A549 (cell line): Measurements from ENCODE around the gene GABRD. TPM values are rescaled to one million over a fixed set of nuclear protein-coding genes. Genes with fewer than 3 reads are reported as not detected.

Source experiments
- ATAC-seq, 2 experiments: fragments of 200-7000 bp in 1 of 2; fragments of >200 bp in 1 of 2; cut with Nextera tagmentation in 1 of 2; cut with Tn5 transposase in 1 of 2; 3 replicates each; pipeline versions ENCODE4 v1.8.0 to v1.9.1; 2018 to 2020; ENCODE audit warnings: mild to moderate bottlenecking in 1 of 2, moderate library complexity in 1 of 2
- CTCF ChIA-PET: fragments of 300-600 bp; sonication (Branson Sonifier 250); formaldehyde crosslinking; extraction: SDS; loops from one replicate; lab custom pipeline; 2021; ENCODE audit warnings: antibody characterized with exemption, inconsistent platforms; lab: Yijun Ruan, JAX
- POLR2A ChIA-PET: fragments of 350-600 bp; formaldehyde crosslinking; extraction: SDS; loops from one replicate; lab custom pipeline; 2021; ENCODE audit warnings: antibody characterized with exemption, inconsistent platforms; lab: Yijun Ruan, JAX
- DNase-seq, 2 experiments: peaks; one replicate each; pipeline versions ENCODE4 v3.0.0 to v3.0.0-alpha.2; 2011 to 2016; ENCODE audit warnings: low read depth in 1 of 2, low spot score in 1 of 2
- FAIRE-seq: peaks from 2 replicates; lab custom pipeline; 2011; peaks lifted over from hg19 to GRCh38; lab: Jason Lieb, UNC
- H3K27ac ChIP-seq, 2 experiments: fragments of >200 bp; sonication (Bioruptor Twin); formaldehyde crosslinking; 3 replicates each; pipeline ENCODE4 v1.5.1; 2016 to 2017
- H3K4me1 ChIP-seq: fragments of >200 bp; sonication (Bioruptor Twin); formaldehyde crosslinking; 3 replicates; pipeline ENCODE4 v1.6.1; 2016
- H3K4me2 ChIP-seq: fragments of >200 bp; sonication (Bioruptor Twin); formaldehyde crosslinking; 3 replicates; pipeline ENCODE4 v1.6.1; 2016
- H3K4me3 ChIP-seq: fragments of >200 bp; sonication (Bioruptor Twin); formaldehyde crosslinking; 3 replicates; pipeline ENCODE4 v1.5.1; 2016
- H3K9me3 ChIP-seq: fragments of >200 bp; sonication (Bioruptor Twin); formaldehyde crosslinking; 3 replicates; pipeline ENCODE4 v1.6.1; 2016
- CHD4 ChIP-seq: fragments of 200-600 bp; sonication (generic); IDR thresholded peaks from 2 replicates; pipeline ENCODE4 v1.6.1; 2016; ENCODE audit warnings: antibody characterized with exemption, mild to moderate bottlenecking, borderline replicate concordance
- EHMT2 ChIP-seq: fragments of 200-600 bp; sonication (generic); IDR thresholded peaks from 2 replicates; pipeline ENCODE4 v1.6.1; 2016; ENCODE audit warnings: antibody characterized with exemption, low read depth, mild to moderate bottlenecking, moderate library complexity
- ESRRA ChIP-seq: fragments of 150-350 bp; IDR thresholded peaks from 2 replicates; pipeline ENCODE4 v1.6.1; 2014; ENCODE audit warnings: mild to moderate bottlenecking, low read length, borderline replicate concordance
- FOSB ChIP-seq: fragments of 250-450 bp; sonication (Bioruptor Pico); IDR thresholded peaks from 2 replicates; pipeline ENCODE4 v1.5.0; 2020; ENCODE audit warnings: mild to moderate bottlenecking, moderate library complexity
- GATA3 ChIP-seq: IDR thresholded peaks from 2 replicates; pipeline ENCODE4 v1.6.1; 2012; ENCODE audit warnings: borderline replicate concordance
- HEYL ChIP-seq: fragments of 250-450 bp; sonication (Bioruptor Pico); IDR thresholded peaks from 2 replicates; pipeline ENCODE4 v1.8.0; 2021; ENCODE audit warnings: mild to moderate bottlenecking, moderate library complexity
- HOXA7 ChIP-seq: fragments of 250-450 bp; sonication (Bioruptor Pico); IDR thresholded peaks from 2 replicates; pipeline ENCODE4 v1.5.0; 2020; ENCODE audit warnings: mild to moderate bottlenecking, moderate library complexity
- HOXB5 ChIP-seq: fragments of 250-450 bp; sonication (Bioruptor Pico); IDR thresholded peaks from 2 replicates; pipeline ENCODE4 v1.5.0; 2020; ENCODE audit warnings: mild to moderate bottlenecking, moderate library complexity
- JUN ChIP-seq, 2 experiments: fragments of >200 bp; sonication (Bioruptor Twin); formaldehyde crosslinking; IDR thresholded peaks; 2 replicates in 1 of 2; 3 replicates in 1 of 2; pipeline ENCODE4 v1.6.1; 2016 to 2017
- JUNB ChIP-seq: fragments of >200 bp; sonication (Bioruptor Twin); formaldehyde crosslinking; IDR thresholded peaks from 2 replicates; pipeline ENCODE4 v1.6.1; 2016
- KDM5A ChIP-seq: fragments of 200-600 bp; sonication (generic); IDR thresholded peaks from 2 replicates; pipeline ENCODE4 v1.6.1; 2016; ENCODE audit warnings: antibody characterized with exemption, mild to moderate bottlenecking
- MAFK ChIP-seq: fragments of 450-650 bp; IDR thresholded peaks from 2 replicates; pipeline ENCODE4 v1.6.1; 2014; ENCODE audit not compliant: partially characterized antibody
- MAZ ChIP-seq: fragments of 150-350 bp; IDR thresholded peaks from 2 replicates; pipeline ENCODE4 v1.6.1; 2014; ENCODE audit warnings: antibody characterized with exemption, low read depth, low read length, borderline replicate concordance
- NR3C1 ChIP-seq: fragments of >200 bp; sonication (Bioruptor Twin); formaldehyde crosslinking; IDR thresholded peaks from 3 replicates; pipeline ENCODE4 v1.6.1; 2017
- POLR2A ChIP-seq: IDR thresholded peaks from 2 replicates; pipeline ENCODE4 v1.6.1; 2012; ENCODE audit warnings: mild to moderate bottlenecking, low read length
- RARB ChIP-seq: fragments of 250-450 bp; sonication (Bioruptor Pico); IDR thresholded peaks from 2 replicates; pipeline ENCODE4 v1.8.0; 2021; ENCODE audit warnings: mild to moderate bottlenecking, moderate library complexity
- RCOR1 ChIP-seq: fragments of 150-350 bp; IDR thresholded peaks from 2 replicates; pipeline ENCODE4 v1.6.1; 2014; ENCODE audit warnings: antibody characterized with exemption, low read length, low read depth
- RFX5 ChIP-seq: fragments of 450-650 bp; IDR thresholded peaks from 2 replicates; pipeline ENCODE4 v1.7.1; 2014; ENCODE audit warnings: antibody characterized with exemption, mild to moderate bottlenecking, moderate library complexity
- SMC3 ChIP-seq: fragments of >200 bp; sonication (Bioruptor Twin); formaldehyde crosslinking; IDR thresholded peaks from 3 replicates; pipeline ENCODE4 v1.6.1; 2018; ENCODE audit warnings: inconsistent platforms
- TFCP2L1 ChIP-seq: fragments of 250-450 bp; sonication (Bioruptor Pico); IDR thresholded peaks from 2 replicates; pipeline ENCODE4 v1.5.0; 2021; ENCODE audit warnings: mild to moderate bottlenecking
- ZC3H11A ChIP-seq: fragments of 450-650 bp; IDR thresholded peaks from 2 replicates; pipeline ENCODE4 v1.6.1; 2014; ENCODE audit warnings: antibody characterized with exemption, mild to moderate bottlenecking
- ZNF302 ChIP-seq: fragments of 250-450 bp; sonication (Bioruptor Pico); IDR thresholded peaks from 2 replicates; pipeline ENCODE4 v1.9.0; 2021; ENCODE audit warnings: inconsistent platforms, mild to moderate bottlenecking, moderate library complexity
- WGBS: methylation state at CpG from one replicate; pipeline ENCODE4 v1.1.6; 2017; ENCODE audit errors: missing lambda C conversion rate; 5-methylcytosine and 5-hydroxymethylcytosine counted together
- polyA plus RNA-seq, 4 experiments: library from polyadenylated mRNA; depleted of rRNA in 3 of 4; stranded (reverse); fragments of >200 nt; fragmentation: RNase III in 1 of 4; extraction: RNeasy Plus Mini Kit Qiagen cat#74134 plus additional on column Dnase treatment in 1 of 4; gene quantifications; 2 replicates in 3 of 4; 3 replicates in 1 of 4; pipeline ENCODE4 v1.2.3, GENCODE V29; 2011 to 2017
- TF ChIP-seq, protein P1 (sequence below): fragments of 450-650 bp; IDR thresholded peaks from 2 replicates; pipeline ENCODE4 v1.6.1; 2014; ENCODE audit warnings: antibody characterized with exemption
- TF ChIP-seq, protein P2 (sequence below): fragments of >200 bp; sonication (Bioruptor Twin); formaldehyde crosslinking; IDR thresholded peaks from 2 replicates; pipeline ENCODE4 v1.6.1; 2016
- TF ChIP-seq, protein P3 (sequence below): IDR thresholded peaks from 2 replicates; pipeline ENCODE4 v1.6.1; 2012; ENCODE audit warnings: low read depth, borderline replicate concordance

Gene GABRD
- polyA plus RNA-seq, 2 of the 4 experiments (the other 2 are of a cell fraction): 0.12 to 0.52 TPM

DNA sequence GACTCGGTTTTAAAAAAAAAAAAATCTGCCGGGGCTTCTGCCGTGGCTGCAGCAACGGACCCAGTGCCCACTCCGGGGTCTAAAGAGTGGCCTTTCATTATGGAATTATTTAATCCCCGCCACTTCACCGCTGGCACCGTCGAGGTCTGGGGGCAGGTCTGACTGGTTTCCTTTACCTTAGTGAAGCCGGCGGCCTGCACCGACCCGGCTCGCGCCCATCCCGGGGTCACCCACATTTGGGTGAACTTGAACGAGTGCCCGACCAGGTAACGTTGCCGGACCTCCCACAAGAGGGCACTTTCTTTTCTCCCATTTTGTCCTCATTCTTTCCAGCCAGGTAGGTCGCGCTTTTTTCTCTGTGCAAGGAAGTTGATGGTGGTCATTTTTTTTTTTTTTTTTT is 35.4 kb downstream of the GABRD start:
- H3K4me3 ChIP-seq: no peak overlapping the region
- FAIRE-seq: no peak
- H3K9me3 ChIP-seq: no peaks in the 10 kb centered on the region
- no peak for TF ChIP-seq KDM5A
- no peak for TF ChIP-seq EHMT2
- no peak for TF ChIP-seq ESRRA
- no peak for TF ChIP-seq GATA3
- TF ChIP-seq POLR2A: no peak
- TF ChIP-seq ZNF302: no peak
- no peak for TF ChIP-seq RFX5
- TF ChIP-seq ZC3H11A: no peak
- no peak for TF ChIP-seq CHD4
- no peak for TF ChIP-seq MAZ
- no peak for TF ChIP-seq MAFK
- TF ChIP-seq NR3C1: no peak
- TF ChIP-seq TFCP2L1 (CRISPR knock-in tag): no peak
- TF ChIP-seq, protein P1, sequence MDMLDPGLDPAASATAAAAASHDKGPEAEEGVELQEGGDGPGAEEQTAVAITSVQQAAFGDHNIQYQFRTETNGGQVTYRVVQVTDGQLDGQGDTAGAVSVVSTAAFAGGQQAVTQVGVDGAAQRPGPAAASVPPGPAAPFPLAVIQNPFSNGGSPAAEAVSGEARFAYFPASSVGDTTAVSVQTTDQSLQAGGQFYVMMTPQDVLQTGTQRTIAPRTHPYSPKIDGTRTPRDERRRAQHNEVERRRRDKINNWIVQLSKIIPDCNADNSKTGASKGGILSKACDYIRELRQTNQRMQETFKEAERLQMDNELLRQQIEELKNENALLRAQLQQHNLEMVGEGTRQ: no peak
- no peak for TF ChIP-seq SMC3
- no peak for TF ChIP-seq JUNB
- TF ChIP-seq, protein P2, sequence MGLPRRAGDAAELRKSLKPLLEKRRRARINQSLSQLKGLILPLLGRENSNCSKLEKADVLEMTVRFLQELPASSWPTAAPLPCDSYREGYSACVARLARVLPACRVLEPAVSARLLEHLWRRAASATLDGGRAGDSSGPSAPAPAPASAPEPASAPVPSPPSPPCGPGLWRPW: no peak
- TF ChIP-seq FOSB (CRISPR knock-in tag): no peak
- CTCF ChIA-PET: interaction anchor here (2.4 kb wide), 1 partner anchor 10 kb away, joined by 7 read pairs; no protein-coding TSS in a partner anchor
- H3K4me1 ChIP-seq: 0 out of 3 replicates have a peak, but pooled peaks cover 2% of the 10 kb centered on the region
- ATAC-seq: no peak
- no peak for DNase-seq
- no peak overlapping the region for H3K27ac ChIP-seq
- H3K4me2 ChIP-seq: no peak overlapping the region
- 93% methylated on average over 22 of the region's 22 CpGs for WGBS
- POLR2A ChIA-PET: no interaction called here

DNA sequence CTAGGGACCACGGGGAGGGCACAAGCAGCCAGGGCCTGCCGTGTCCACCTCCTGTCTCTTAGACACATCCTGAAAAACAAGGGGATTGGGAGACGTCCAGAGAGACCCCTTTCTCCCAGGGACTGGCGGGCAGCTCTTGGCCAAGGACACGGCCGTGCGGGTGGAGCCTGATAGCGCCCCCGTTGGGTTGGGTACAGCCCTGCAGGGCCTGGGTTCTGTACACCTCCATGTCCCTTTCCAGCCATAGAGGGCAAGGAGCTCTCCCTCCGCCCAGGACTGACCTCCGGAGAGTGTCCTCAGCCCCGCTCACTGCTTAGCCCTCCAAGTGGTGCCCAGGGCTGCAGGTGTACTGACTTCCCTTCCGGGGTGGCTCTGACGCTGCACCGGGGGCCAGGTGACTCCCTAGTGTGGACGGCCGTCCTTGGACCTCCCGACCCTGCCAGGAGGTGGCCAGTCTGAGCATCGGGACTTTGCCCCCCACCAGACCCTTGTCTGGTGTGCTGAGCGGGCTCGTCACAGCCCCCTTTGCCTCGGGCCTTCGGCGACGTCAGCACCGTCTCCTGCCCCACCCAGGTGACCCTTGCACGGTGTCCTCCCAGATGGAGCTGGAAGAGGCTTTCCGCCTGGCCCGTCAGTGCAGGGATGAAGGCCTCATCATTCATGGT is 36.9 kb downstream of the GABRD start:
- WGBS: 91% methylated on average over 9 of the region's 29 CpGs
- H3K9me3 ChIP-seq: no peaks in the 10 kb centered on the region
- H3K4me1 ChIP-seq: 0 out of 3 replicates have a peak, but pooled peaks cover 2% of the 10 kb centered on the region
- no peak for FAIRE-seq
- ChIA-PET CTCF (interaction anchor here (2.4 to 2.8 kb wide), 2 partner anchors 9 to 11 kb away, joined by 7 to 17 read pairs; no protein-coding TSS in a partner anchor), POLR2A (no interaction called here)
- no peak overlapping the region for H3K4me2 ChIP-seq
- no peak overlapping the region for H3K27ac ChIP-seq
- H3K4me3 ChIP-seq: no peak overlapping the region
- ATAC-seq: no peak
- TF ChIP-seq HOXA7 (CRISPR knock-in tag) (no peak), NR3C1 (no peak), RCOR1 (no peak), JUN (IDR thresholded peaks at IDR 0.05) (no peak), MAZ (no peak), EHMT2 (no peak), HEYL (CRISPR knock-in tag) (no peak), ZNF302 (no peak), POLR2A (no peak), RFX5 (no peak), RARB (CRISPR knock-in tag) (no peak), HOXB5 (no peak)
- TF ChIP-seq, protein P3, sequence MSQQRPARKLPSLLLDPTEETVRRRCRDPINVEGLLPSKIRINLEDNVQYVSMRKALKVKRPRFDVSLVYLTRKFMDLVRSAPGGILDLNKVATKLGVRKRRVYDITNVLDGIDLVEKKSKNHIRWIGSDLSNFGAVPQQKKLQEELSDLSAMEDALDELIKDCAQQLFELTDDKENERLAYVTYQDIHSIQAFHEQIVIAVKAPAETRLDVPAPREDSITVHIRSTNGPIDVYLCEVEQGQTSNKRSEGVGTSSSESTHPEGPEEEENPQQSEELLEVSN: no peak
- no peak for DNase-seq
